HepG2 (cell line): ENCODE results near the gene SLC25A23. TPM values are rescaled to one million over a fixed set of nuclear protein-coding genes. Genes with fewer than 3 reads are reported as not detected.

Experiments
- BCL3 ChIP-seq: sonication (generic); formaldehyde crosslinking; IDR thresholded peaks from 2 replicates; pipeline ENCODE4 v1.5.1; 2020; ENCODE audit warnings: mild to moderate bottlenecking, missing genetic modification reagents, moderate library complexity
- FIP1L1 ChIP-seq: fragments of 200-400 bp; formaldehyde crosslinking; IDR thresholded peaks from 2 replicates; pipeline ENCODE4 v1.6.1; 2018; ENCODE audit warnings: low read depth, mild to moderate bottlenecking, low read length, moderate library complexity, borderline replicate concordance; ENCODE audit not compliant: insufficient read depth
- GABPB1 ChIP-seq: IDR thresholded peaks from 2 replicates; pipeline ENCODE4 v1.6.1; 2016; ENCODE audit warnings: mild to moderate bottlenecking, missing genetic modification reagents, moderate library complexity, missing compliant biosample characterization
- HCFC1 ChIP-seq: fragments of 150-350 bp; IDR thresholded peaks from 2 replicates; pipeline ENCODE4 v1.6.1; 2014; ENCODE audit warnings: low read depth, low read length
- ISX ChIP-seq: sonication (generic); formaldehyde crosslinking; conservative IDR thresholded peaks from 2 replicates; pipeline ENCODE4 v1.5.0; 2020; ENCODE audit warnings: missing genetic modification reagents
- LCORL ChIP-seq, 2 experiments: fragments of 450-650 bp in 1 of 2; sonication (generic) in 1 of 2; formaldehyde crosslinking in 1 of 2; IDR thresholded peaks; 2 replicates each; pipeline versions ENCODE4 v1.5.0 to v1.6.1; 2017 to 2020; ENCODE audit warnings: antibody characterized with exemption in 1 of 2, missing genetic modification reagents in 1 of 2
- MAFK ChIP-seq, 2 experiments: IDR thresholded peaks in 1 of 2; conservative IDR thresholded peaks in 1 of 2; 2 replicates each; pipeline ENCODE4 v1.6.1; 2011; ENCODE audit warnings: improper control_type of control experiment in 2 of 2, low read length in 2 of 2
- MED13 ChIP-seq: sonication (generic); formaldehyde crosslinking; IDR thresholded peaks from 2 replicates; pipeline ENCODE4 v1.5.0; 2020; ENCODE audit warnings: missing genetic modification reagents
- NPAS2 ChIP-seq: sonication (generic); formaldehyde crosslinking; IDR thresholded peaks from 2 replicates; pipeline ENCODE4 v1.8.0; 2022; ENCODE audit warnings: mild to moderate bottlenecking, missing genetic modification reagents, borderline replicate concordance
- RXRB ChIP-seq: IDR thresholded peaks from 2 replicates; pipeline ENCODE4 v1.6.1; 2016; ENCODE audit warnings: borderline replicate concordance, missing genetic modification reagents, missing compliant biosample characterization
- SNRNP70 ChIP-seq: fragments of 200-400 bp; formaldehyde crosslinking; IDR thresholded peaks from 2 replicates; pipeline ENCODE4 v1.6.1; 2017; ENCODE audit warnings: mild to moderate bottlenecking, low read depth, low read length, moderate library complexity
- SRY ChIP-seq: sonication (generic); formaldehyde crosslinking; IDR thresholded peaks from 2 replicates; pipeline ENCODE4 v1.8.0; 2022; ENCODE audit warnings: mild to moderate bottlenecking, missing genetic modification reagents
- TP53 ChIP-seq: sonication (generic); formaldehyde crosslinking; conservative IDR thresholded peaks from 2 replicates; pipeline ENCODE4 v1.4.0; 2020; ENCODE audit warnings: missing genetic modification reagents
- ZBTB20 ChIP-seq: sonication (generic); formaldehyde crosslinking; IDR thresholded peaks from 2 replicates; pipeline ENCODE4 v1.8.1; 2023; ENCODE audit warnings: missing genetic modification reagents, low read depth, mild to moderate bottlenecking, borderline replicate concordance
- ZFP82 ChIP-seq: sonication (generic); formaldehyde crosslinking; IDR thresholded peaks from 2 replicates; pipeline ENCODE4 v1.5.1; 2020; ENCODE audit warnings: mild to moderate bottlenecking, missing genetic modification reagents, borderline replicate concordance
- ZNF230 ChIP-seq: sonication (generic); formaldehyde crosslinking; IDR thresholded peaks from 2 replicates; pipeline ENCODE4 v1.4.0; 2020; ENCODE audit warnings: mild to moderate bottlenecking, missing genetic modification reagents
- ZNF549 ChIP-seq: sonication (generic); formaldehyde crosslinking; IDR thresholded peaks from 2 replicates; pipeline ENCODE4 v1.5.0; 2020; ENCODE audit warnings: missing genetic modification reagents
- ZNF639 ChIP-seq: conservative IDR thresholded peaks from 2 replicates; pipeline ENCODE4 v1.6.1; 2018; ENCODE audit warnings: missing genetic modification reagents
- ZNF646 ChIP-seq: sonication (generic); formaldehyde crosslinking; IDR thresholded peaks from 2 replicates; pipeline ENCODE4 v1.9.0; 2021; ENCODE audit warnings: mild to moderate bottlenecking, missing genetic modification reagents
- ZNF720 ChIP-seq: sonication (generic); formaldehyde crosslinking; IDR thresholded peaks from 2 replicates; pipeline ENCODE4 v1.4.0; 2020; ENCODE audit warnings: missing genetic modification reagents
- ZNF841 ChIP-seq: sonication (generic); formaldehyde crosslinking; IDR thresholded peaks from 2 replicates; pipeline ENCODE4 v1.8.1; 2023; ENCODE audit warnings: missing genetic modification reagents, borderline replicate concordance
- polyA plus RNA-seq, 8 experiments: library from polyadenylated mRNA; depleted of rRNA in 3 of 8; stranded (reverse) in 7 of 8; unstranded in 1 of 8; fragments of >200 nt; fragmentation: Illumina TruSeq in 4 of 8; extraction: Trizol in 4 of 8; gene quantifications; 2 replicates each; pipeline versions ENCODE4 v1.2.1 to v1.2.3, GENCODE V29; 2011 to 2016; ENCODE audit warnings: low read depth in 4 of 8, missing spikeins in 1 of 8, mixed read lengths in 1 of 8; ENCODE audit not compliant: insufficient read depth in 1 of 8
- total RNA-seq, 5 experiments: library from RNA; depleted of rRNA; stranded (reverse); fragments of >200 nt; fragmentation: Illumina TruSeq; extraction: Trizol; gene quantifications; 2 replicates each; pipeline ENCODE4 v1.2.3, GENCODE V29; 2016; ENCODE audit warnings: low read depth in 1 of 5

SLC25A23 gene
- total and polyA plus RNA-seq, 2 of the 13 experiments (the other 11 are each of a cell fraction or from before 2014, with no cell fraction given), result 12.4 to 15.2 TPM

DNA sequence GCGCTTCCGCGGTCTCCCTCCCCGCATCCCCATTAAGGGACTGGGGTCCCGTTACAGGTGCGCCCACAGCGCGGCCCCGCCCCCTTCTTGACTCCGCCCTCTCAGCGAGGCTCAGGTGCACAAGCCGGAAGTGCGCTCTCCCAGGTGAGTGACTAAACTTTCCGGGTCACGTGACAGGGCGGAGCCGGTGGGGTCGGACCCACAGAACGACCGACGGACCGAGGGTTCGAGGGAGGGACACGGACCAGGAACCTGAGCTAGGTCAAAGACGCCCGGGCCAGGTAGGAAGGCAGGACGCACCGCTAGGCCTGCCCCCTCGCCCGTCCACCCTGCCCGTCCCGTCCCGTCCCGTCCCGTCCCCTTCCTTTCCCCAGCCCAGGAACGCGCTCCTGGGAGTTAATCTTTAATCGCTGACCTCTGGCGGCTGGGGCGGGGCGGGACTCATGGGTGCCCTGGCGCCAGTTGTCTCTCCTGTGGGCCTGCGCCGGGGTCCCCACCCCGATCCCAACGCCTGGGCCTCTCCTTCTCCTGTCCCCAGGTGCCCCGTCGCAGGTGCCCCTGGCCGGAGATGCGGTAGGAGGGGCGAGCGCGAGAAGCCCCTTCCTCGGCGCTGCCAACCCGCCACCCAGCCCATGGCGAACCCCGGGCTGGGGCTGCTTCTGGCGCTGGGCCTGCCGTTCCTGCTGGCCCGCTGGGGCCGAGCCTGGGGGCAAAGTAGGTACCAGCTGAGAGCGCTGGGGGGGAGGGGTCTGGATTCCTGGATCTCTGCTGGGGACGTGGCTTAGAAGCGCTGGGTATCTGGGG lies 4.7 kb upstream of the SLC25A23 start, which contains the start of gene CRB3 (continued):
- TF ChIP-seq NPAS2, result no peak
- no peak; the same call in 1 of the 2 replicates for TF ChIP-seq RXRB (CRISPR knock-in tag)
- no peak for TF ChIP-seq ZNF230 (CRISPR knock-in tag)
- TF ChIP-seq MAFK (conservative IDR thresholded peaks at IDR 0.05 in 1 of 2, IDR thresholded peaks at IDR 0.05 in 1 of 2; ENCODE audit: low read length in 2 of 2), result no peak
- peak; percentile 89 for TF ChIP-seq GABPB1 (CRISPR knock-in tag)
- no peak for TF ChIP-seq HCFC1
- TF ChIP-seq ZNF720, result no peak
- TF ChIP-seq ZFP82 (CRISPR knock-in tag), result no peak
- TF ChIP-seq BCL3 (CRISPR knock-in tag), result no peak
- no peak for TF ChIP-seq MED13 (CRISPR knock-in tag)
- TF ChIP-seq ZNF646 (CRISPR knock-in tag), result no peak
- 0 out of 2 replicates have a peak, but pooled peaks have one; percentile 33 for TF ChIP-seq LCORL (IDR thresholded peaks at IDR 0.05)
- peak; percentile 82 for TF ChIP-seq LCORL (CRISPR knock-in tag; IDR thresholded peaks at IDR 0.05)
- no peak for TF ChIP-seq TP53 (CRISPR knock-in tag)
- no peak for TF ChIP-seq ZNF841
- TF ChIP-seq FIP1L1, result no peak
- TF ChIP-seq ZNF549 (CRISPR knock-in tag), result no peak
- TF ChIP-seq SNRNP70, result no peak
- TF ChIP-seq SRY (CRISPR knock-in tag), result peak; percentile 63; the same call in 1 of the 2 replicates
- TF ChIP-seq ZBTB20 (CRISPR knock-in tag), result no peak
- TF ChIP-seq ISX (CRISPR knock-in tag), result no peak
- no peak for TF ChIP-seq ZNF639 (CRISPR knock-in tag)
